IMR-90 (cell line): Measurements from ENCODE around the gene PAM. TPM values are rescaled to one million over a fixed set of nuclear protein-coding genes. Genes with fewer than 3 reads are reported as not detected.
A peak's percentile ranks its signal among the peaks of the same experiment; 100 is the strongest.

Experiments used
- ATAC-seq: fragments of 200-7000 bp; cut with Tn5 transposase; 2 replicates; pipeline ENCODE4 v1.9.1; 2020; ENCODE audit warnings: low read depth, mild to moderate bottlenecking, moderate library complexity
- BruUV-seq: library from RNA; stranded (reverse); fragments of 400-500 nt; replicated peaks from 2 replicates; lab custom pipeline; 2021; lab: Mats Ljungman, UMichigan
- CTCF ChIA-PET: fragments of 300-600 bp; formaldehyde crosslinking; extraction: SDS; loops from one replicate; lab custom pipeline; 2021; ENCODE audit warnings: antibody characterized with exemption; lab: Yijun Ruan, JAX
- POLR2A ChIA-PET: fragments of 300-600 bp; sonication (Branson Sonifier 250); formaldehyde crosslinking; loops from one replicate; lab custom pipeline; 2022; ENCODE audit warnings: antibody characterized with exemption; ENCODE audit not compliant: unreplicated experiment; lab: Charles Lee
- DNase-seq: peaks from one replicate; pipeline ENCODE4 v3.0.0; 2013
- H2AFZ ChIP-seq: replicated peaks from 2 replicates; pipeline ENCODE3; 2013; ENCODE audit warnings: low read length, mild to moderate bottlenecking; ENCODE audit not compliant: poor library complexity
- H2AK5ac ChIP-seq: 2 replicates; pipeline ENCODE4 v1.6.1; 2013; ENCODE audit warnings: low read depth, low read length, inconsistent platforms
- H2AK9ac ChIP-seq: replicated peaks from 2 replicates; pipeline ENCODE3; 2013; ENCODE audit warnings: mild to moderate bottlenecking, low read depth, low read length, moderate library complexity; ENCODE audit not compliant: poor library complexity
- H2BK120ac ChIP-seq: 2 replicates; pipeline ENCODE4 v1.6.1; 2013; ENCODE audit warnings: low read depth, low read length, inconsistent platforms
- H2BK15ac ChIP-seq: 3 replicates; pipeline ENCODE4 v1.6.1; 2013; ENCODE audit warnings: low read depth, low read length, inconsistent platforms
- H2BK20ac ChIP-seq: 2 replicates; pipeline ENCODE4 v1.6.1; 2013; ENCODE audit warnings: low read depth, mild to moderate bottlenecking, inconsistent platforms, low read length, moderate library complexity
- H2BK5ac ChIP-seq: 2 replicates; pipeline ENCODE4 v1.6.1; 2013; ENCODE audit warnings: mild to moderate bottlenecking, low read depth, low read length, inconsistent platforms; ENCODE audit not compliant: poor library complexity, severe bottlenecking
- H3K14ac ChIP-seq: replicated peaks from 2 replicates; pipeline ENCODE4 v1.6.1; 2013; ENCODE audit warnings: low read depth, low read length, inconsistent platforms
- H3K18ac ChIP-seq: 2 replicates; pipeline ENCODE4 v1.6.1; 2013; ENCODE audit warnings: low read depth, low read length, control low read depth
- H3K23ac ChIP-seq: 2 replicates; pipeline ENCODE4 v1.6.1; 2013; ENCODE audit warnings: low read depth, low read length, inconsistent platforms
- H3K27ac ChIP-seq: 2 replicates; pipeline ENCODE4 v1.5.1; 2013; ENCODE audit warnings: mild to moderate bottlenecking, control low read depth, low read length; ENCODE audit not compliant: insufficient read depth
- H3K27me3 ChIP-seq: 2 replicates; pipeline ENCODE4 v1.6.1; 2013; ENCODE audit warnings: low read length; ENCODE audit not compliant: control insufficient read depth, insufficient read depth
- H3K36me3 ChIP-seq: 2 replicates; pipeline ENCODE4 v1.6.1; 2013; ENCODE audit warnings: low read length, mixed read lengths; ENCODE audit not compliant: control insufficient read depth, insufficient read depth
- H3K4ac ChIP-seq: 2 replicates; pipeline ENCODE4 v1.6.1; 2013; ENCODE audit warnings: low read depth, low read length, inconsistent platforms
- H3K4me1 ChIP-seq: 2 replicates; pipeline ENCODE4 v1.6.1; 2013; ENCODE audit warnings: low read length, mixed read lengths; ENCODE audit not compliant: control insufficient read depth, insufficient read depth
- H3K4me2 ChIP-seq: 2 replicates; pipeline ENCODE4 v1.6.1; 2013; ENCODE audit warnings: low read depth, mild to moderate bottlenecking, control low read depth, low read length, moderate library complexity
- H3K4me3 ChIP-seq: 2 replicates; pipeline ENCODE4 v1.5.1; 2013; ENCODE audit warnings: low read depth, mild to moderate bottlenecking, control low read depth, low read length, moderate library complexity; ENCODE audit not compliant: insufficient read depth
- H3K56ac ChIP-seq: 2 replicates; pipeline ENCODE4 v1.6.1; 2013; ENCODE audit warnings: low read length, inconsistent platforms; ENCODE audit not compliant: insufficient read depth; ENCODE audit errors: extremely low read depth
- H3K79me1 ChIP-seq, 2 experiments: 2 replicates each; pipeline ENCODE4 v1.6.1; 2013; ENCODE audit warnings: low read length in 2 of 2, inconsistent platforms in 1 of 2, low read depth in 1 of 2
- H3K9ac ChIP-seq: 2 replicates; pipeline ENCODE4 v1.6.1; 2013; ENCODE audit warnings: low read depth, low read length, control low read depth
- H3K9me1 ChIP-seq: 2 replicates; pipeline ENCODE4 v1.6.1; 2013; ENCODE audit warnings: low read length, inconsistent platforms; ENCODE audit not compliant: insufficient read depth
- H3K9me3 ChIP-seq: 2 replicates; pipeline ENCODE4 v1.6.1; 2013; ENCODE audit warnings: low read length; ENCODE audit not compliant: control insufficient read depth, insufficient read depth
- H4K20me1 ChIP-seq: 2 replicates; pipeline ENCODE4 v1.6.1; 2013; ENCODE audit warnings: low read length, inconsistent platforms; ENCODE audit not compliant: insufficient read depth
- H4K5ac ChIP-seq: 2 replicates; pipeline ENCODE4 v1.6.1; 2013; ENCODE audit warnings: mild to moderate bottlenecking, low read depth, low read length, control low read depth
- H4K8ac ChIP-seq, 2 experiments: 2 replicates each; pipeline ENCODE4 v1.6.1; 2013; ENCODE audit warnings: low read depth in 2 of 2, low read length in 2 of 2, control low read depth in 1 of 2, inconsistent platforms in 1 of 2
- H4K91ac ChIP-seq: 2 replicates; pipeline ENCODE4 v1.6.1; 2013; ENCODE audit warnings: low read depth, low read length, inconsistent platforms; ENCODE audit not compliant: insufficient read depth
- CEBPB ChIP-seq: IDR thresholded peaks from 2 replicates; pipeline ENCODE4 v1.6.1; 2012; ENCODE audit warnings: low read depth, low read length, improper control_type of control experiment
- CHD1 ChIP-seq: IDR thresholded peaks from 2 replicates; pipeline ENCODE4 v1.6.1; 2012; ENCODE audit warnings: low read depth, low read length, improper control_type of control experiment
- WGBS, 2 experiments: methylation state at CpG; one replicate each; pipeline versions ENCODE4 v1.1.5 to v1.1.7; 2013; ENCODE audit warnings: missing lambda C conversion rate in 2 of 2; ENCODE audit not compliant: insufficient read length in 1 of 2; ENCODE audit errors: extremely low coverage in 2 of 2; 5-methylcytosine and 5-hydroxymethylcytosine counted together
- dilution Hi-C: fragments of 300-500 bp; cut with HindIII; formaldehyde crosslinking; loops from one replicate; pipeline ENCODE4 v1.14.3; 2018; ENCODE audit warnings: low sequenced_read_pairs; ENCODE audit not compliant: unreplicated experiment
- in situ Hi-C: fragments of 300-500 bp; cut with MboI; formaldehyde crosslinking; loops from 3 replicates; pipeline ENCODE4 v1.14.3; 2019; ENCODE audit warnings: low sequenced_read_pairs, inconsistent platforms, mixed read lengths
- intact Hi-C: fragments of 100-400 bp; cut with micrococcal nuclease; formaldehyde crosslinking; loops from 2 replicates; pipeline ENCODE4 v1.10.0; 2022
- polyA plus RNA-seq, 3 experiments: library from polyadenylated mRNA; depleted of rRNA; stranded (reverse); fragments of >200 nt; gene quantifications; 2 replicates each; pipeline ENCODE4 v1.2.3, GENCODE V29; 2012; ENCODE audit warnings: low replicate concordance in 1 of 3
- total RNA-seq: library from RNA; depleted of rRNA; stranded (reverse); fragments of >200 nt; gene quantifications from 2 replicates; pipeline ENCODE4 v1.2.3, GENCODE V29; 2012

PAM gene
- total and polyA plus RNA-seq, 2 of the 4 experiments (the other 2 are of a cell fraction), result 115 to 179 TPM

- Histone ChIP-seq H2BK120ac (no peak overlapping the region), H4K5ac (no peak overlapping the region), H2BK20ac (no peak overlapping the region), H3K18ac (no peak overlapping the region), H3K4ac (no peak overlapping the region), H3K14ac (no peak overlapping the region), H3K23ac (no peak overlapping the region), H3K9me1 (no peaks in the 10 kb centered on the region), H3K27ac (no peak overlapping the region), H2AK9ac (no peak overlapping the region), H4K91ac (no peak overlapping the region), H3K56ac (no peak overlapping the region), H4K8ac (no peak overlapping the region), H3K4me1 (peaks cover 2% of the 10 kb centered on the region), H2BK5ac (no peak overlapping the region), H3K79me1 (no peaks in the 10 kb centered on the region), H2AFZ (no peak overlapping the region), H3K27me3 (no peaks in the 10 kb centered on the region), H3K4me2 (peak overlapping the region; percentile 40), H4K20me1 (no peaks in the 10 kb centered on the region; the same call in 1 of the 2 replicates), H3K36me3 (peaks cover 6% of the 10 kb centered on the region), H3K4me3 (no peak overlapping the region), H2BK15ac (no peak overlapping the region), H3K9me3 (peaks cover 2% of the 10 kb centered on the region), H3K9ac (no peak overlapping the region), H2AK5ac (no peak overlapping the region)
- ChIA-PET POLR2A (interaction anchor here (0.6 kb wide), 1 partner anchor 10 kb away, joined by 3 read pairs; no protein-coding TSS in a partner anchor), CTCF (no interaction called here)
- intact Hi-C loops, result loop anchor here (5.0 kb wide), 1 partner anchor 148 kb away; no protein-coding TSS in a partner anchor
- dilution Hi-C loops, result no loop called here
- DNase-seq (peak; percentile 78), ATAC-seq (peak; percentile 58)
- no peak for TF ChIP-seq CHD1
- TF ChIP-seq CEBPB, result peak; percentile 91
- no CpG with 5 or more reads among the region's 2 CpGs for WGBS, 2 experiments
- no TSS peak for BruUV-seq
- in situ Hi-C loops, result no loop called here
Observed at GRCh38 chr5:103014983-103015382, 259.9 kb downstream of the PAM start.
